K562 (cell line): ENCODE data around the gene PPL. TPM values are rescaled to one million over a fixed set of nuclear protein-coding genes. Genes with fewer than 3 reads are reported as not detected.

Experiments used
- ATAC-seq: fragments of 200-7000 bp; cut with Tn5 transposase; 3 replicates; pipeline ENCODE4 v1.9.1; 2020; ENCODE audit warnings: moderate library complexity
- BruUV-seq: library from RNA; stranded (reverse); fragments of 400-500 nt; replicated peaks from 2 replicates; lab custom pipeline; 2021; lab: Mats Ljungman, UMichigan
- CTCF ChIA-PET: fragments of 300-600 bp; formaldehyde crosslinking; extraction: SDS; loops from one replicate; lab custom pipeline; 2021; ENCODE audit warnings: low intra/inter-chr PET ratio; lab: Yijun Ruan, JAX
- POLR2A ChIA-PET: fragments of 300-600, 350-650 bp; sonication (Branson Sonifier 250); formaldehyde crosslinking; extraction: SDS; loops from one replicate; lab custom pipeline; 2021; ENCODE audit warnings: antibody characterized with exemption, inconsistent platforms; lab: Yijun Ruan, JAX
- DNase-seq, 4 experiments: peaks; one replicate each; pipeline versions ENCODE4 v3.0.0 to v3.0.0-alpha.2; 2011 to 2018; ENCODE audit warnings: low spot score in 3 of 4, mixed read lengths in 3 of 4; ENCODE audit errors: extremely low read depth in 1 of 4
- FAIRE-seq: peaks from 2 replicates; lab custom pipeline; 2011; peaks lifted over from hg19 to GRCh38; lab: Jason Lieb, UNC
- H2AFZ ChIP-seq: 2 replicates; pipeline ENCODE4 v1.6.0; 2011; ENCODE audit warnings: low read depth, low read length, control low read depth, inconsistent platforms
- H3K27ac ChIP-seq: fragments of 200-600 bp; 3 replicates; pipeline ENCODE4 v1.8.0; 2011; ENCODE audit warnings: low read depth, mild to moderate bottlenecking, control low read depth, inconsistent platforms, low read length, moderate library complexity, mixed read lengths; ENCODE audit errors: extremely low read depth
- H3K27me3 ChIP-seq, 2 experiments: fragments of 300-600 bp in 1 of 2; 2 replicates in 1 of 2; 3 replicates in 1 of 2; pipeline versions ENCODE4 v1.6.0 to v1.8.0; 2011; ENCODE audit warnings: inconsistent platforms in 2 of 2, low read length in 2 of 2, mild to moderate bottlenecking in 1 of 2, mixed read lengths in 1 of 2, moderate library complexity in 1 of 2; ENCODE audit not compliant: control insufficient read depth in 2 of 2, insufficient read depth in 2 of 2
- H3K36me3 ChIP-seq: fragments of 300-600 bp; 3 replicates; pipeline ENCODE4 v1.8.0; 2011; ENCODE audit warnings: mild to moderate bottlenecking, low read length, inconsistent platforms; ENCODE audit not compliant: control insufficient read depth, insufficient read depth
- H3K4me1 ChIP-seq, 2 experiments: fragments of 200-600 bp in 1 of 2; replicated peaks in 1 of 2; 2 replicates in 1 of 2; 3 replicates in 1 of 2; pipeline versions ENCODE4 v1.5.1 to v1.8.0; 2011; ENCODE audit warnings: inconsistent platforms in 2 of 2, low read length in 2 of 2, mild to moderate bottlenecking in 1 of 2, mixed read lengths in 1 of 2, moderate library complexity in 1 of 2; ENCODE audit not compliant: control insufficient read depth in 2 of 2, insufficient read depth in 2 of 2
- H3K4me2 ChIP-seq: 2 replicates; pipeline ENCODE4 v1.6.1; 2011; ENCODE audit warnings: low read length, control low read depth, inconsistent platforms, mixed read lengths; ENCODE audit not compliant: insufficient read depth
- H3K4me3 ChIP-seq: fragments of 200-600 bp; sonication (generic), shearing (Covaris generic); 2 replicates; pipeline ENCODE4 v1.5.1; 2016; ENCODE audit warnings: control low read depth, inconsistent platforms
- H3K79me2 ChIP-seq: fragments of 200-600 bp; 3 replicates; pipeline ENCODE4 v1.8.0; 2011; ENCODE audit warnings: low read length, inconsistent platforms; ENCODE audit not compliant: control insufficient read depth, insufficient read depth
- H3K9ac ChIP-seq, 2 experiments: 2 replicates each; pipeline versions ENCODE4 v1.6.0 to v1.6.1; 2011; ENCODE audit warnings: low read depth in 2 of 2, low read length in 2 of 2, control low read depth in 1 of 2, inconsistent platforms in 1 of 2, mild to moderate bottlenecking in 1 of 2, mixed read lengths in 1 of 2; ENCODE audit not compliant: insufficient read depth in 1 of 2
- H3K9me1 ChIP-seq: one replicate; pipeline ENCODE4 v1.6.0; 2011; ENCODE audit warnings: inconsistent platforms, mild to moderate bottlenecking, low read length, moderate library complexity; ENCODE audit not compliant: control insufficient read depth, insufficient read depth
- H3K9me3 ChIP-seq: replicated peaks from 2 replicates; pipeline ENCODE4 v1.5.1; 2011; ENCODE audit warnings: low read depth, low read length, inconsistent platforms; ENCODE audit not compliant: control insufficient read depth, insufficient read depth
- H4K20me1 ChIP-seq: replicated peaks from 2 replicates; pipeline ENCODE4 v1.6.1; 2011; ENCODE audit warnings: low read length, inconsistent platforms, mixed read lengths; ENCODE audit not compliant: control insufficient read depth, insufficient read depth
- BMI1 ChIP-seq: fragments of 150-350 bp; IDR thresholded peaks from 2 replicates; pipeline ENCODE4 v1.6.1; 2014; ENCODE audit warnings: low read length
- CBFA2T3 ChIP-seq: fragments of 450-650 bp; IDR thresholded peaks from 2 replicates; pipeline ENCODE4 v1.6.1; 2017
- FOS ChIP-seq: IDR thresholded peaks from 3 replicates; pipeline ENCODE4 v1.6.1; 2011; ENCODE audit not compliant: insufficient read length; ENCODE audit errors: extremely low read depth
- GTF2A2 ChIP-seq: IDR thresholded peaks from 2 replicates; pipeline ENCODE4 v1.6.1; 2016; ENCODE audit warnings: mild to moderate bottlenecking, missing genetic modification characterization, missing compliant biosample characterization
- SMAD3 ChIP-seq: fragments of 450-650 bp; formaldehyde crosslinking; conservative IDR thresholded peaks from 2 replicates; pipeline ENCODE4 v1.4.0; 2020; ENCODE audit warnings: mild to moderate bottlenecking
- SNRNP70 ChIP-seq: fragments of 200-400 bp; formaldehyde crosslinking; optimal IDR thresholded peaks from 2 replicates; pipeline ENCODE3; 2017; ENCODE audit warnings: low read depth, low read length
- ZC3H4 ChIP-seq: sonication (generic); formaldehyde crosslinking; IDR thresholded peaks from 2 replicates; pipeline ENCODE4 v1.9.0; 2021; ENCODE audit warnings: missing genetic modification reagents, borderline replicate concordance
- ZFP36 ChIP-seq: fragments of 150-350 bp; IDR thresholded peaks from 2 replicates; pipeline ENCODE4 v1.6.1; 2018; ENCODE audit warnings: low read length, low read depth; ENCODE audit not compliant: partially characterized antibody
- WGBS: fragments of 100-300 bp; shearing (Covaris generic); methylation state at CpG from one replicate; pipeline ENCODE4 v1.1.6; 2016; ENCODE audit warnings: low coverage, mixed read lengths; ENCODE audit not compliant: insufficient coverage; ENCODE audit errors: missing lambda C conversion rate; 5-methylcytosine and 5-hydroxymethylcytosine counted together
- in situ Hi-C: fragments of 300-500 bp; cut with MboI; formaldehyde crosslinking; loops from 4 replicates; pipeline ENCODE4 v1.15.0; 2018; ENCODE audit warnings: inconsistent platforms, mixed read lengths
- intact Hi-C: fragments of 100-400 bp; cut with micrococcal nuclease; formaldehyde crosslinking; loops from 2 replicates; pipeline ENCODE4 v1.14.2; 2022
- polyA plus RNA-seq, 8 experiments: library from polyadenylated mRNA; depleted of rRNA in 4 of 8; stranded (reverse) in 5 of 8; unstranded in 3 of 8; fragments of >200 nt; fragmentation: Nextera tagmentation in 2 of 8; fragmentation: Illumina TruSeq in 1 of 8; extraction: Ambion mirVana in 2 of 8; extraction: Trizol in 1 of 8; gene quantifications; 2 replicates each; pipeline versions ENCODE4 v1.2.1 to v1.2.3, GENCODE V29; 2011 to 2014; ENCODE audit warnings: inconsistent platforms in 1 of 8, missing spikeins in 1 of 8
- total RNA-seq, 7 experiments: library from RNA; depleted of rRNA in 6 of 7; stranded (reverse); fragments of >200 nt in 6 of 7; fragmentation: Illumina TruSeq in 2 of 7; extraction: Trizol in 2 of 7; gene quantifications; 2 replicates each; pipeline versions ENCODE4 v1.2.1 to v1.2.3, GENCODE V29; 2011 to 2021; ENCODE audit warnings: low replicate concordance in 1 of 7

PPL gene
- total and polyA plus RNA-seq, 9 of the 15 experiments (the other 6 are each of a cell fraction or from before 2014, with no cell fraction given), result 0.01 to 0.15 (median 0.07) TPM; not detected in 3

- TF ChIP-seq ZC3H4 (CRISPR knock-in tag) (no peak), FOS (peak; percentile 13), SMAD3 (no peak), CBFA2T3 (peak; percentile 76), SNRNP70 (no peak), GTF2A2 (no peak), ZFP36 (peak; percentile 74), BMI1 (no peak)
- Histone ChIP-seq H2AFZ (no peak overlapping the region), H3K79me2 (no peaks in the 10 kb centered on the region), H3K4me1 (peaks cover 0 to 8% of the 10 kb centered on the region in 2 experiments; a peak in 2 of 5 replicates), H4K20me1 (no peaks in the 10 kb centered on the region), H3K4me3 (no peak overlapping the region), H3K9me3 (no peaks in the 10 kb centered on the region), H3K27me3 (peaks cover 2 to 33% of the 10 kb centered on the region in 2 experiments; a peak in 3 of 5 replicates), H3K4me2 (no peak overlapping the region), H3K9ac (no peak overlapping the region), H3K9me1 (no peaks in the 10 kb centered on the region), H3K36me3 (no peaks in the 10 kb centered on the region), H3K27ac (no peak overlapping the region)
- no peak for DNase-seq
- CTCF ChIA-PET, result no interaction called here
- 38% methylated on average over 14 of the region's 15 CpGs for WGBS
- in situ Hi-C loops (no loop called here), intact Hi-C loops (no loop called here)
- no peak for FAIRE-seq
- POLR2A ChIA-PET, result interaction anchor here (0.7 to 2.0 kb wide), 5 partner anchors 14 to 127 kb away, joined by 3 to 6 read pairs (median 3); no protein-coding TSS in a partner anchor
- no TSS peak for BruUV-seq
- no peak for ATAC-seq
These were observed 23.0 kb downstream of the PPL start for GRCh38 chr16:4913774-4914525.
